Measurements from ENCODE around the gene VDR. TPM values are rescaled to one million over a fixed set of nuclear protein-coding genes. Genes with fewer than 3 reads are reported as not detected.

VDR gene
- total RNA-seq, 1 experiment from 2014 or later, result 9.5 TPM

- TF ChIP-seq, protein P1, sequence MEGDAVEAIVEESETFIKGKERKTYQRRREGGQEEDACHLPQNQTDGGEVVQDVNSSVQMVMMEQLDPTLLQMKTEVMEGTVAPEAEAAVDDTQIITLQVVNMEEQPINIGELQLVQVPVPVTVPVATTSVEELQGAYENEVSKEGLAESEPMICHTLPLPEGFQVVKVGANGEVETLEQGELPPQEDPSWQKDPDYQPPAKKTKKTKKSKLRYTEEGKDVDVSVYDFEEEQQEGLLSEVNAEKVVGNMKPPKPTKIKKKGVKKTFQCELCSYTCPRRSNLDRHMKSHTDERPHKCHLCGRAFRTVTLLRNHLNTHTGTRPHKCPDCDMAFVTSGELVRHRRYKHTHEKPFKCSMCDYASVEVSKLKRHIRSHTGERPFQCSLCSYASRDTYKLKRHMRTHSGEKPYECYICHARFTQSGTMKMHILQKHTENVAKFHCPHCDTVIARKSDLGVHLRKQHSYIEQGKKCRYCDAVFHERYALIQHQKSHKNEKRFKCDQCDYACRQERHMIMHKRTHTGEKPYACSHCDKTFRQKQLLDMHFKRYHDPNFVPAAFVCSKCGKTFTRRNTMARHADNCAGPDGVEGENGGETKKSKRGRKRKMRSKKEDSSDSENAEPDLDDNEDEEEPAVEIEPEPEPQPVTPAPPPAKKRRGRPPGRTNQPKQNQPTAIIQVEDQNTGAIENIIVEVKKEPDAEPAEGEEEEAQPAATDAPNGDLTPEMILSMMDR (IDR thresholded peaks at IDR 0.05 in 2 of 3, conservative IDR thresholded peaks at IDR 0.05 in 1 of 3; ENCODE audit: borderline replicate concordance in 1 of 3, insufficient read depth in 1 of 3, low read depth in 2 of 3, low read length in 2 of 3), result peak; percentile 59 to 80 (median 66)
- TF ChIP-seq ZNF274 (IDR thresholded peaks at IDR 0.05; ENCODE audit: low read depth, low read length), result no peak
- no peak for TF ChIP-seq SRF (IDR thresholded peaks at IDR 0.05; ENCODE audit: low read depth)
- TF ChIP-seq ZBTB33 (IDR thresholded peaks at IDR 0.05; ENCODE audit: extremely low read depth, insufficient replicate concordance, low read length), result no peak
Observed at GRCh38 chr12:47904713-47905709, at the start of gene VDR (continued).

DNA sequence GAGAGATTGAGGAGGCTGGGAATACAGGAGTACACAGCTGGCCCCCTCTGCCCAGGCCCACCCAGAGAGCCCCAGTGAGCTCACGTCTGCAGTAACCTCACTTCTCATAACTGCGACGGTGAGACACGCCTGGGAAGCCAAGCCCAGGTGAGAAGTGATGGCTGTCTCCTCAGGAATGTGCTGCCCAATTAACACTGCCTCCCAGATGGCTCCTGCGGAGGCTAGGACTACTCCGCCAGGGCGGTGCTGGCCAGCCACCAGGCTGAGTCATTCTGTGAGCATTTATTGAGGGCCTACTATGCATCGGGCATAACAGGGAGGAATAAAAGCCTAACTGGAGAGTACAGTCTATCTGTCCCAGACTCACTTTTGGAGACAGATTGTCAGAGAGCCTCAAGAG, 49.3 kb upstream of the VDR start:
- no TSS peak for BruUV-seq (replicated peaks)
- H3K27ac ChIP-seq (ENCODE audit: low read depth, low read length), result no peak overlapping the region
- CTCF ChIA-PET, result interaction anchor here (2.2 kb wide), 1 partner anchor 49 kb away, joined by 7 read pairs; the partner anchor contains the start of gene VDR

More for the DNA sequence above, 49.3 kb upstream of the VDR start:
- no peaks in the 10 kb centered on the region for H3K79me2 ChIP-seq (ENCODE audit: insufficient read depth, low read length)
- no peaks in the 10 kb centered on the region for H3K27me3 ChIP-seq (ENCODE audit: insufficient read depth, low read length)
- no peaks in the 10 kb centered on the region for H3K9me2 ChIP-seq (ENCODE audit: insufficient read depth)
- no peaks in the 10 kb centered on the region for H3K9me3 ChIP-seq (ENCODE audit: control insufficient read depth in 1 of 2, insufficient read depth in 1 of 2, low read depth in 1 of 2, low read length in 2 of 2)
- POLR2A ChIA-PET, result no interaction called here
- no peaks in the 10 kb centered on the region for H3K36me3 ChIP-seq (ENCODE audit: control insufficient read depth in 1 of 2, insufficient read depth in 2 of 2, low read length in 2 of 2)
- no peak overlapping the region for H3K9ac ChIP-seq (ENCODE audit: low read length)
- TF ChIP-seq REST (IDR thresholded peaks at IDR 0.05; ENCODE audit: low read depth) (no peak), ZFX (IDR thresholded peaks at IDR 0.05) (no peak), JUND (IDR thresholded peaks at IDR 0.05) (peak; percentile 25; the same call in 1 of the 2 replicates), CBX3 (IDR thresholded peaks at IDR 0.05; ENCODE audit: low read depth) (no peak), YY1 (IDR thresholded peaks at IDR 0.05; ENCODE audit: extremely low read depth, insufficient replicate concordance, low read depth, low read length) (no peak)
- RAD21 ChIA-PET (ENCODE audit: low non-redundant PET in 1 of 2, low total read pairs in 2 of 2, uncharacterized antibody in 2 of 2, unreplicated experiment in 2 of 2), result no interaction called here
- intact Hi-C loops (cut with micrococcal nuclease), result no loop called here
- H2AFZ ChIP-seq (ENCODE audit: low read depth, low read length, poor library complexity, severe bottlenecking), result peak overlapping the region; percentile 74
- no peak for DNase-seq (ENCODE audit: low read depth, low spot score)
- H3K4me2 ChIP-seq (ENCODE audit: low read length), result peak overlapping the region; percentile 53
- peak; percentile 49; the same call in 1 of the 2 replicates for ATAC-seq
- no peaks in the 10 kb centered on the region for H4K20me1 ChIP-seq (ENCODE audit: insufficient read depth)
- H3K4me1 ChIP-seq (ENCODE audit: control insufficient read depth in 1 of 2, insufficient read depth in 2 of 2, low read length in 2 of 2), result peaks cover 9 to 24% of the 10 kb centered on the region in 2 experiments; a peak in 3 of 4 replicates
- H3K4me3 ChIP-seq (replicated peaks in 1 of 2; ENCODE audit: low read depth in 1 of 2, low read length in 2 of 2), result no peak overlapping the region

Data from HCT116 (cell line).